Activated CD4-positive, alpha-beta T cell treated with anti-CD3 and anti-CD28 coated beads, Interleukin-2, Interleukin-4, amounts not matched to agents 100 ng/mL and 50 ng/mL, durations not matched to agents 16 hours and 8 hours (primary cell): Measurements from ENCODE around the gene DUSP21.
A peak's percentile ranks its signal among the peaks of the same experiment; 100 is the strongest.
"Not testable (repeated sequence)": the region's sequence is repeated elsewhere in the genome, so short reads cannot be mapped to it uniquely, and the experiment has no call there.

ENCODE experiments used
- DNase-seq: peaks from one replicate; pipeline ENCODE4 v3.0.0-alpha.2; 2020; ENCODE audit warnings: low spot score

Gene DUSP21

GRCh38 chrX:44843753-44844152, at the start of gene DUSP21:
DUSP21 (plus strand) TSS chrX:44844021; CDS start chrX:44844133, 112 bp downstream.
- DNase-seq: no peak

DNA sequence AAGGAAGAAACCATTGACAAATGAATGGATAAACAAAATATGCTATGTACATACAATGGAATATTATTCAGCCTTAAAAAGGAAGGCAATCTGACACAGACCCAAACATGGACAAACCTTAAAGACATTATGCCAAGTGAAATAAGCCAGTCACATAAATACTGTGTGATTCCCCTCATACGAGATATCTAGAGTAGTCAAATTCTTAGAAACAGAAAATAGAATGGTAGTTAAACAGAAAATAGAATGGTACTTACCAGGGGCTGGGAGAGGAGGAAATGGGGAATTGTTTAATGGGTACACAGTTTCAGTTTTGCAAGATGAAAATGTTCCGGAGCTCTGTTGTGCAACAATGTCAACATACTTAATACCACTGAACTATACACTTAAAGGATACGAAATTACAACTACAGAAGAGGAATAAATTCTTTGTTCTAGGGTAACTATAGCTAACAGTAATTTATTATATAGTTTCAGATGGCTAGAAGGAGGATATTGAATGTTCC, 47.8 kb upstream of the DUSP21 start:
- DNase-seq: no peak

GRCh38 chrX:44802613-44803012, 41.2 kb upstream of the DUSP21 start:
- no peak for DNase-seq

GRCh38 chrX:44815681-44816080, 28.1 kb upstream of the DUSP21 start:
- DNase-seq: no peak

DNA sequence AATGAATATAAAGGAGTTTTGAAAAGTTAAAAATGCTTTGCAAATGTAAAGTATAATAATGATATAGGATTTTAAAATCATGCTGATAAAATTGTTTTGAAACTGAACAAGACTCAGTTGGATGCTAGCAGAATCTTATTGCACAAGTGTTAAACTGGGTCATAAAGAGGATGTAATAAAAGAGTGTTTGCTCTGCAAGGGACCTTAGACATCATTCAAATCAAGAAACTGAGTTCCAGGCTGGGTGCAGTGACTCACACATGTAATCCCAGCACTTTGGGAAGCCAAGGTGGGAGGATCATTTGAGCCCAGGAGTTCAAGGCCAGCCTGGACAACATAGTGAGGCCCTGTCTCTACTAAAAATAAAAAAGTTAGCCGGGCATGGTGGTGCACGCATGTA, 27.5 kb upstream of the DUSP21 start:
- DNase-seq: no peak

- DNase-seq: no peak
Measured at GRCh38 chrX:44817029-44817428, 26.8 kb upstream of the DUSP21 start.

GRCh38 chrX:44822601-44823000, 21.2 kb upstream of the DUSP21 start:
- no peak for DNase-seq

GRCh38 chrX:44823193-44823592, 20.6 kb upstream of the DUSP21 start:
- DNase-seq: not testable (repeated sequence)

- DNase-seq: no peak
Measured at GRCh38 chrX:44828008-44828605, 15.7 kb upstream of the DUSP21 start.

- no peak for DNase-seq
Measured at GRCh38 chrX:44829832-44830231, 14.0 kb upstream of the DUSP21 start.

DNA sequence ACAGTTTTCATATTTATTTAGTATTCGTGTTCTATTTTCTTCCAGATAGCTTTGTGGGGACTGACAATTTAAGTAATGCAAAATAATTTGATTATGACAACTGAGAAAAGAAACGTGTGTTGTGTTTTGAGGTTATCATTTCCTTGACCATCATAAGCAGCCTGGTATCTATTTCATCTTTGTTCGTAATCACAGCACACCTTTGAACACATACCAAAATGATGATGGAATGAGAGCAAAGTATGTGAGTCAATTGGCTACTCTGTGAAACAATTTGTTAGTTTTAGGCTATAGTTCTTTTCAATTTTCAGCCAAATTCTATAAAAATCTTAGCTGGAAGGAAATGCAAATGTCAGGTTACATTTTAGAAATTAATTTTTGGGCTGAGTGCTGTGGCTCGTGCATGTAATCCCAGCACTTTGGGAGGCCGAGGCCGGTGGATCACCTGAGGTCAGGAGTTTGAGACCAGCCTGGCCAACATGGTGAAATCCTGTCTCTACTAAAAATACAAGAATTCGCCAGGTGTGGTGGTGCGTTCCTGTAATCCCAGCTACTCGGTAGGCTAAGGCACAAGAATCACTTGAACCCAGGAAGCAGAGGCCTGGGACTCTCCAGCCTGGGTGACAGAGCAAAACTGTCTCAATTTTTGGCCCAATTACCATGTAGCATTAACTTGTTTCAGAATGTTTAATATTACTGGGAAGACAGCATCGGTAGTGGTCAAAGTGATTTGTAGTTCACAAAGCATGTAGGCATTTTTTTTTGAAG, 1.1 kb upstream of the DUSP21 start:
- no peak for DNase-seq

- no peak for DNase-seq
Measured at GRCh38 chrX:44843318-44843702, 511 bp upstream of the DUSP21 start.

GRCh38 chrX:44844204-44844603, 383 bp downstream of the DUSP21 start:
- DNase-seq: no peak

- DNase-seq: not testable (repeated sequence)
Measured at GRCh38 chrX:44850891-44851290, 7.1 kb downstream of the DUSP21 start.

- no peak for DNase-seq
Measured at GRCh38 chrX:44871114-44871645, 27.4 kb downstream of the DUSP21 start.

GRCh38 chrX:44871931-44872820, 28.4 kb downstream of the DUSP21 start:
- peak; percentile 22 for DNase-seq

GRCh38 chrX:44872821-44873414, 29.1 kb downstream of the DUSP21 start, which contains the start of gene KDM6A:
KDM6A (plus strand) TSS chrX:44873188; CDS start chrX:44873552, 364 bp downstream.
- DNase-seq: peak; percentile 100

- peak; percentile 50 for DNase-seq
Measured at GRCh38 chrX:44873415-44874276, 29.8 kb downstream of the DUSP21 start.

DNA sequence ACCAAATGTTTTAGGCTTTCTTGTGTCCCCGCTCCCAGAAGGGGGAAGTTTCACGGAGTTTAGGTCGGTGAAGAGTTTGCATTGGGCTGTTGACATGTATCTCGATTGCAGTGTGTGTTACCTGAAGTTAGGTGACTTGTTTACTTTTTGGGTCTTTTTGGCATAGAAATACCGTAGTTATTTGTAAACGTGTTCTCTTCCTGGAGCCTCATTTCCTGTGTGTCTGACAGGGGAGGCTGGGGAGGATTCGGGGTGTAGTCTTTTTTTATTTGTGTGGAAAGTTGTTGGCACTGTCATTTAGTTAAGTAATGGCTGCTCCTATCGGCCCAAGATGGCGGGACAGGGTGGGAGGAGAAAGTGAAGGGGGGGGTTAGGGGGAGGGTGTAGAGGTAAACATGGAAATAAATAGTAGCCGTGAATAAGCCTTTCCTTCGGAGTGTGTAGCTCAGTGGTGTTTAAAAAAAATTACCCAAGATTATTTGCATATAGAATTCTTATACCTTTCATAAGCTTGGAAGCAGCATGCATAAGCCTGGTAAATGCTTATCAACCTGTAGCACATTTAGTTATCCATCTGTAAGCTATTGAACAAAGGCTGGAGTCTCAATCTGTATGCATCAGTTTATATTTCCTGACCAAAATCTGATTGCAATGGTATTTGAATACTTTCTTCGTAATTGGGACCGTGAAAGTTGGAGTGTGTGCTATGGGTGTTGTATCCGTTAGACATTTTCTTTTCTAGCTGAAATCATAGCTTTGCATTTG, 30.8 kb downstream of the DUSP21 start:
- DNase-seq: peak; percentile 49

DNA sequence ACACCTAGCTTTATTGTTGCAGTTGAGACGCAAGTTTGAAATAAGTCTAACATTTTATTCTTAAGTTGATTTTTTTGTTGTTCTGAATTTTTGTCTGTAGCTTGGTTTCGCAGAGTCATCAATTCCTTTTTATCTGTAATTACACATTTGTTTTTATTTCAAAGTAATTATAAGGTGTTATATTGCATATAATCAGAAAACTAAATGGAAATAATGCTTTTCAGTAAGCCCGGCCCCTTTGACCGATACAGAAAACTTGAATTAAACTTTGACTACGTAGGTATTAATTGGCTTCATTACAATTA, 31.3 kb downstream of the DUSP21 start:
- no peak for DNase-seq
